ENCODE data around the gene ATG10.

DNA sequence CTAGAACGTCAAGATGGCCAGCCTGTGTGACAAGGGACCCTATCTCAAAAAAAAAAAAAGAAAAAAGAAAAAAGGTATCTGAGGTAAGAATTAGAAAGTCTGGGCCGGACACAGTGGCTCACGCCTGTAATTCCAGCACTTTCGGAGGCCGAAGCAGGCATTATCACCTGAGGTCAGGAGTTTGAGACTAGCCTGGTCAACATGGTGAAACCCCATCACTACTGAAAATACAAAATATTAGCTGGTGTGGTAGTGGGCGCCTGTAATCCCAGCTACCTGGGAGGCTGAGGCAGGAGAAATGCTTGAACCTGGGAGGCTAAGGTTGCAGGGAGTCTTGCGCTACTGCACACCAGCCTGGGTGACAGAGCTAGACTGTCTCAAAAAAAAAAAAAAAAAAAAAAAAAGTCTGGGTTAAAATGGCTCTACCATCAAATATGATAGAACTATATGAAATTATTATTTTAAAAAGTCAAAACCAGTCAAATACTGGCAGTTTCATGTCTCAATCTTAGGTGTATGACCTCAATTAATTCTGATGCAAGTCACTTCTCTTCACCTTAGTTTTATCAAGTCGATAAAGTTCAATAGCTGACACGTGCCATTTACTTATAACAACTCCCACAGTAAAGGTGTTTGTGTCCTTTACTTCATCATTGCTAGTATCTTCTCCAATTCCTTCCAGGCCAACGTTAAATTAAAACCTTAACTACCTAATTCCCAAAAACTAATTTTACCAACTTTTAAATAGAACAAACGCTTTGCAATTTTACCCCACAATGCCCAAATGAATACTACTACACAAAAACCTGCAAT lies 305.2 kb downstream of the ATG10 start:
- TF ChIP-seq, protein P1, sequence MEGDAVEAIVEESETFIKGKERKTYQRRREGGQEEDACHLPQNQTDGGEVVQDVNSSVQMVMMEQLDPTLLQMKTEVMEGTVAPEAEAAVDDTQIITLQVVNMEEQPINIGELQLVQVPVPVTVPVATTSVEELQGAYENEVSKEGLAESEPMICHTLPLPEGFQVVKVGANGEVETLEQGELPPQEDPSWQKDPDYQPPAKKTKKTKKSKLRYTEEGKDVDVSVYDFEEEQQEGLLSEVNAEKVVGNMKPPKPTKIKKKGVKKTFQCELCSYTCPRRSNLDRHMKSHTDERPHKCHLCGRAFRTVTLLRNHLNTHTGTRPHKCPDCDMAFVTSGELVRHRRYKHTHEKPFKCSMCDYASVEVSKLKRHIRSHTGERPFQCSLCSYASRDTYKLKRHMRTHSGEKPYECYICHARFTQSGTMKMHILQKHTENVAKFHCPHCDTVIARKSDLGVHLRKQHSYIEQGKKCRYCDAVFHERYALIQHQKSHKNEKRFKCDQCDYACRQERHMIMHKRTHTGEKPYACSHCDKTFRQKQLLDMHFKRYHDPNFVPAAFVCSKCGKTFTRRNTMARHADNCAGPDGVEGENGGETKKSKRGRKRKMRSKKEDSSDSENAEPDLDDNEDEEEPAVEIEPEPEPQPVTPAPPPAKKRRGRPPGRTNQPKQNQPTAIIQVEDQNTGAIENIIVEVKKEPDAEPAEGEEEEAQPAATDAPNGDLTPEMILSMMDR (IDR thresholded peaks at IDR 0.05; ENCODE audit: borderline replicate concordance, extremely low read depth, low read length, poor library complexity, severe bottlenecking): no peak
- no peak for TF ChIP-seq EZH2 (IDR thresholded peaks at IDR 0.05; ENCODE audit: borderline replicate concordance, low read depth, low read length, severe bottlenecking)
